Neural progenitor cell (in vitro differentiated cells): ENCODE data around the gene RIPOR3. TPM values are rescaled to one million over a fixed set of nuclear protein-coding genes. Genes with fewer than 3 reads are reported as not detected.

Experiments used
- DNase-seq: peaks from one replicate; pipeline ENCODE4 v3.0.0-alpha.2; 2016; ENCODE audit warnings: low spot score
- H2AFZ ChIP-seq: fragments of 200-600 bp; sonication (generic); replicated peaks from 2 replicates; pipeline ENCODE4 v1.6.1; 2016; ENCODE audit warnings: antibody characterized with exemption
- H3F3A ChIP-seq: fragments of 200-600 bp; sonication (generic); 2 replicates; pipeline ENCODE4 v1.6.1; 2016; ENCODE audit warnings: antibody characterized with exemption, low read depth
- H3K27ac ChIP-seq: fragments of 200-600 bp; sonication (generic); 2 replicates; pipeline ENCODE4 v1.5.1; 2016; ENCODE audit warnings: mild to moderate bottlenecking
- H3K27me3 ChIP-seq: fragments of 200-600 bp; sonication (generic); 2 replicates; pipeline ENCODE4 v1.6.1; 2016; ENCODE audit warnings: mild to moderate bottlenecking, moderate library complexity
- H3K36me3 ChIP-seq: fragments of 200-600 bp; sonication (generic); 2 replicates; pipeline ENCODE4 v1.5.1; 2016
- H3K4me1 ChIP-seq: fragments of 200-600 bp; sonication (generic); 2 replicates; pipeline ENCODE4 v1.6.1; 2016; ENCODE audit warnings: mixed run types
- H3K4me2 ChIP-seq: fragments of 200-600 bp; sonication (generic); 2 replicates; pipeline ENCODE4 v1.6.1; 2016
- H3K4me3 ChIP-seq: fragments of 200-600 bp; sonication (generic); 2 replicates; pipeline ENCODE4 v1.5.1; 2016
- H3K79me2 ChIP-seq: fragments of 200-600 bp; sonication (generic); 2 replicates; pipeline ENCODE4 v1.6.1; 2016; ENCODE audit warnings: low read depth
- H3K9ac ChIP-seq: fragments of 200-600 bp; sonication (generic); 2 replicates; pipeline ENCODE4 v1.6.1; 2016
- H3K9me3 ChIP-seq: fragments of 200-600 bp; sonication (generic); 2 replicates; pipeline ENCODE4 v1.5.1; 2016; ENCODE audit warnings: low read depth
- H4K20me1 ChIP-seq: fragments of 200-600 bp; sonication (generic); 2 replicates; pipeline ENCODE4 v1.6.1; 2016; ENCODE audit warnings: low read depth
- H3K27ac Mint-ChIP-seq: 3 replicates; pipeline ENCODE4 v1.8.0; 2021; ENCODE audit warnings: mixed read lengths
- H3K27me3 Mint-ChIP-seq: 2 replicates; pipeline ENCODE4 v1.8.0; 2022; ENCODE audit warnings: low read depth, mild to moderate bottlenecking, inconsistent platforms, moderate library complexity, mixed read lengths; ENCODE audit not compliant: insufficient read depth
- H3K36me3 Mint-ChIP-seq: 3 replicates; pipeline ENCODE4 v1.8.0; 2021; ENCODE audit warnings: mixed read lengths
- H3K4me1 Mint-ChIP-seq: 3 replicates; pipeline ENCODE4 v1.8.0; 2021; ENCODE audit warnings: mixed read lengths
- H3K4me3 Mint-ChIP-seq: 3 replicates; pipeline ENCODE4 v1.8.0; 2021; ENCODE audit warnings: mild to moderate bottlenecking, moderate library complexity, mixed read lengths
- H3K9me3 Mint-ChIP-seq: 3 replicates; pipeline ENCODE4 v1.8.0; 2020; ENCODE audit warnings: mixed read lengths
- CTCF ChIP-seq: fragments of 200-600 bp; sonication (generic); IDR thresholded peaks from 2 replicates; pipeline ENCODE4 v1.5.1; 2017; ENCODE audit warnings: antibody characterized with exemption, mild to moderate bottlenecking
- EZH2 ChIP-seq: fragments of 200-600 bp; sonication (generic); IDR thresholded peaks from 2 replicates; pipeline ENCODE4 v1.6.1; 2017; ENCODE audit warnings: antibody characterized with exemption, mild to moderate bottlenecking, moderate library complexity
- EZH2phosphoT487 ChIP-seq: fragments of 200-600 bp; sonication (generic); IDR thresholded peaks from 2 replicates; pipeline ENCODE4 v1.6.1; 2017; ENCODE audit warnings: antibody characterized with exemption
- total RNA-seq: library from RNA; depleted of rRNA; stranded (reverse); fragments of >200 nt; gene quantifications from 2 replicates; pipeline ENCODE4 v1.2.3, GENCODE V29; 2015; ENCODE audit warnings: low replicate concordance

Gene RIPOR3
- total RNA-seq, 1 donor from 2014 or later: 1.2 TPM

GRCh38 chr20:50590348-50590664 is 101.0 kb downstream of the RIPOR3 start:
- Histone ChIP-seq H2AFZ (no peak overlapping the region), H3K4me3 (no peak overlapping the region), H3K79me2 (no peaks in the 10 kb centered on the region), H3K9ac (no peak overlapping the region), H3K27ac (no peak overlapping the region), H3K27me3 (no peaks in the 10 kb centered on the region), H3K4me1 (peaks cover 4% of the 10 kb centered on the region), H3K9me3 (no peaks in the 10 kb centered on the region), H3F3A (no peaks in the 10 kb centered on the region), H3K36me3 (no peaks in the 10 kb centered on the region), H4K20me1 (no peaks in the 10 kb centered on the region), H3K4me2 (no peak overlapping the region)
- H3K4me1 Mint-ChIP-seq: no peaks in the 10 kb centered on the region
- no peak overlapping the region for H3K4me3 Mint-ChIP-seq
- H3K36me3 Mint-ChIP-seq: peaks cover 8% of the 10 kb centered on the region
- no peak overlapping the region for H3K27ac Mint-ChIP-seq
- no peak for DNase-seq
- TF ChIP-seq CTCF (no peak), EZH2phosphoT487 (no peak), EZH2 (no peak)
- no peaks in the 10 kb centered on the region for H3K27me3 Mint-ChIP-seq
- H3K9me3 Mint-ChIP-seq: no peaks in the 10 kb centered on the region

- Mint-ChIP-seq H3K36me3 (peaks cover 8% of the 10 kb centered on the region), H3K27me3 (no peaks in the 10 kb centered on the region), H3K4me1 (no peaks in the 10 kb centered on the region), H3K9me3 (no peaks in the 10 kb centered on the region), H3K4me3 (no peak overlapping the region), H3K27ac (no peak overlapping the region)
- H3K79me2 ChIP-seq: no peaks in the 10 kb centered on the region
- no peaks in the 10 kb centered on the region for H4K20me1 ChIP-seq
- TF ChIP-seq EZH2 (no peak), CTCF (no peak), EZH2phosphoT487 (no peak)
- DNase-seq: no peak
- H3K4me3 ChIP-seq: no peak overlapping the region
- no peak overlapping the region for H3K4me2 ChIP-seq
- no peaks in the 10 kb centered on the region for H3K27me3 ChIP-seq
- H3K36me3 ChIP-seq: no peaks in the 10 kb centered on the region
- H3K27ac ChIP-seq: no peak overlapping the region
- no peak overlapping the region for H3K9ac ChIP-seq
- H3F3A ChIP-seq: no peaks in the 10 kb centered on the region
- H3K9me3 ChIP-seq: no peaks in the 10 kb centered on the region
- peaks cover under 1% of the 10 kb centered on the region for H3K4me1 ChIP-seq
- no peak overlapping the region for H2AFZ ChIP-seq
Observed at GRCh38 chr20:50589548-50590347, 101.6 kb downstream of the RIPOR3 start.

GRCh38 chr20:50588034-50588736 is 103.2 kb downstream of the RIPOR3 start:
- no peak overlapping the region for H3K27ac Mint-ChIP-seq

More at GRCh38 chr20:50588034-50588736, 103.2 kb downstream of the RIPOR3 start:
- Histone ChIP-seq H3K9ac (no peak overlapping the region), H3K4me1 (no peaks in the 10 kb centered on the region), H3F3A (no peaks in the 10 kb centered on the region), H4K20me1 (no peaks in the 10 kb centered on the region), H3K36me3 (no peaks in the 10 kb centered on the region), H3K4me3 (no peak overlapping the region), H3K27me3 (no peaks in the 10 kb centered on the region), H3K4me2 (no peak overlapping the region), H3K27ac (no peak overlapping the region), H2AFZ (no peak overlapping the region), H3K9me3 (no peaks in the 10 kb centered on the region), H3K79me2 (no peaks in the 10 kb centered on the region)
- TF ChIP-seq CTCF (peak; percentile 96), EZH2phosphoT487 (no peak), EZH2 (no peak)
- Mint-ChIP-seq H3K4me1 (no peaks in the 10 kb centered on the region), H3K36me3 (peaks cover 12% of the 10 kb centered on the region), H3K27me3 (no peaks in the 10 kb centered on the region), H3K9me3 (no peaks in the 10 kb centered on the region), H3K4me3 (no peak overlapping the region)
- DNase-seq: peak; percentile 77
